IMR-90 (cell line): ENCODE results near the gene ARHGAP10. TPM values are rescaled to one million over a fixed set of nuclear protein-coding genes. Genes with fewer than 3 reads are reported as not detected.

ENCODE experiments used
- ATAC-seq: fragments of 200-7000 bp; cut with Tn5 transposase; 2 replicates; pipeline ENCODE4 v1.9.1; 2020; ENCODE audit warnings: low read depth, mild to moderate bottlenecking, moderate library complexity
- BruUV-seq: library from RNA; stranded (reverse); fragments of 400-500 nt; replicated peaks from 2 replicates; lab custom pipeline; 2021; lab: Mats Ljungman, UMichigan
- CTCF ChIA-PET: fragments of 300-600 bp; formaldehyde crosslinking; extraction: SDS; loops from one replicate; lab custom pipeline; 2021; ENCODE audit warnings: antibody characterized with exemption; lab: Yijun Ruan, JAX
- POLR2A ChIA-PET: fragments of 300-600 bp; sonication (Branson Sonifier 250); formaldehyde crosslinking; loops from one replicate; lab custom pipeline; 2022; ENCODE audit warnings: antibody characterized with exemption; ENCODE audit not compliant: unreplicated experiment; lab: Charles Lee
- DNase-seq: peaks from one replicate; pipeline ENCODE4 v3.0.0; 2013
- H2AFZ ChIP-seq: replicated peaks from 2 replicates; pipeline ENCODE3; 2013; ENCODE audit warnings: low read length, mild to moderate bottlenecking; ENCODE audit not compliant: poor library complexity
- H2AK5ac ChIP-seq: 2 replicates; pipeline ENCODE4 v1.6.1; 2013; ENCODE audit warnings: low read depth, low read length, inconsistent platforms
- H2AK9ac ChIP-seq: replicated peaks from 2 replicates; pipeline ENCODE3; 2013; ENCODE audit warnings: mild to moderate bottlenecking, low read depth, low read length, moderate library complexity; ENCODE audit not compliant: poor library complexity
- H2BK120ac ChIP-seq: 2 replicates; pipeline ENCODE4 v1.6.1; 2013; ENCODE audit warnings: low read depth, low read length, inconsistent platforms
- H2BK15ac ChIP-seq: 3 replicates; pipeline ENCODE4 v1.6.1; 2013; ENCODE audit warnings: low read depth, low read length, inconsistent platforms
- H2BK20ac ChIP-seq: 2 replicates; pipeline ENCODE4 v1.6.1; 2013; ENCODE audit warnings: low read depth, mild to moderate bottlenecking, inconsistent platforms, low read length, moderate library complexity
- H2BK5ac ChIP-seq: 2 replicates; pipeline ENCODE4 v1.6.1; 2013; ENCODE audit warnings: mild to moderate bottlenecking, low read depth, low read length, inconsistent platforms; ENCODE audit not compliant: poor library complexity, severe bottlenecking
- H3K14ac ChIP-seq: replicated peaks from 2 replicates; pipeline ENCODE4 v1.6.1; 2013; ENCODE audit warnings: low read depth, low read length, inconsistent platforms
- H3K18ac ChIP-seq: 2 replicates; pipeline ENCODE4 v1.6.1; 2013; ENCODE audit warnings: low read depth, low read length, control low read depth
- H3K23ac ChIP-seq: 2 replicates; pipeline ENCODE4 v1.6.1; 2013; ENCODE audit warnings: low read depth, low read length, inconsistent platforms
- H3K27ac ChIP-seq: 2 replicates; pipeline ENCODE4 v1.5.1; 2013; ENCODE audit warnings: mild to moderate bottlenecking, control low read depth, low read length; ENCODE audit not compliant: insufficient read depth
- H3K27me3 ChIP-seq: 2 replicates; pipeline ENCODE4 v1.6.1; 2013; ENCODE audit warnings: low read length; ENCODE audit not compliant: control insufficient read depth, insufficient read depth
- H3K36me3 ChIP-seq: 2 replicates; pipeline ENCODE4 v1.6.1; 2013; ENCODE audit warnings: low read length, mixed read lengths; ENCODE audit not compliant: control insufficient read depth, insufficient read depth
- H3K4ac ChIP-seq: 2 replicates; pipeline ENCODE4 v1.6.1; 2013; ENCODE audit warnings: low read depth, low read length, inconsistent platforms
- H3K4me1 ChIP-seq: 2 replicates; pipeline ENCODE4 v1.6.1; 2013; ENCODE audit warnings: low read length, mixed read lengths; ENCODE audit not compliant: control insufficient read depth, insufficient read depth
- H3K4me2 ChIP-seq: 2 replicates; pipeline ENCODE4 v1.6.1; 2013; ENCODE audit warnings: low read depth, mild to moderate bottlenecking, control low read depth, low read length, moderate library complexity
- H3K4me3 ChIP-seq: 2 replicates; pipeline ENCODE4 v1.5.1; 2013; ENCODE audit warnings: low read depth, mild to moderate bottlenecking, control low read depth, low read length, moderate library complexity; ENCODE audit not compliant: insufficient read depth
- H3K56ac ChIP-seq: 2 replicates; pipeline ENCODE4 v1.6.1; 2013; ENCODE audit warnings: low read length, inconsistent platforms; ENCODE audit not compliant: insufficient read depth; ENCODE audit errors: extremely low read depth
- H3K79me1 ChIP-seq, 2 experiments: 2 replicates each; pipeline ENCODE4 v1.6.1; 2013; ENCODE audit warnings: low read length in 2 of 2, inconsistent platforms in 1 of 2, low read depth in 1 of 2
- H3K9ac ChIP-seq: 2 replicates; pipeline ENCODE4 v1.6.1; 2013; ENCODE audit warnings: low read depth, low read length, control low read depth
- H3K9me1 ChIP-seq: 2 replicates; pipeline ENCODE4 v1.6.1; 2013; ENCODE audit warnings: low read length, inconsistent platforms; ENCODE audit not compliant: insufficient read depth
- H3K9me3 ChIP-seq: 2 replicates; pipeline ENCODE4 v1.6.1; 2013; ENCODE audit warnings: low read length; ENCODE audit not compliant: control insufficient read depth, insufficient read depth
- H4K20me1 ChIP-seq: 2 replicates; pipeline ENCODE4 v1.6.1; 2013; ENCODE audit warnings: low read length, inconsistent platforms; ENCODE audit not compliant: insufficient read depth
- H4K5ac ChIP-seq: 2 replicates; pipeline ENCODE4 v1.6.1; 2013; ENCODE audit warnings: mild to moderate bottlenecking, low read depth, low read length, control low read depth
- H4K8ac ChIP-seq, 2 experiments: 2 replicates each; pipeline ENCODE4 v1.6.1; 2013; ENCODE audit warnings: low read depth in 2 of 2, low read length in 2 of 2, control low read depth in 1 of 2, inconsistent platforms in 1 of 2
- H4K91ac ChIP-seq: 2 replicates; pipeline ENCODE4 v1.6.1; 2013; ENCODE audit warnings: low read depth, low read length, inconsistent platforms; ENCODE audit not compliant: insufficient read depth
- RFX5 ChIP-seq: IDR thresholded peaks from 2 replicates; pipeline ENCODE4 v1.8.0; 2012; ENCODE audit warnings: low read depth, mild to moderate bottlenecking, low read length, moderate library complexity
- WGBS, 2 experiments: methylation state at CpG; one replicate each; pipeline versions ENCODE4 v1.1.5 to v1.1.7; 2013; ENCODE audit warnings: missing lambda C conversion rate in 2 of 2; ENCODE audit not compliant: insufficient read length in 1 of 2; ENCODE audit errors: extremely low coverage in 2 of 2; 5-methylcytosine and 5-hydroxymethylcytosine counted together
- dilution Hi-C: fragments of 300-500 bp; cut with HindIII; formaldehyde crosslinking; loops from one replicate; pipeline ENCODE4 v1.14.3; 2018; ENCODE audit warnings: low sequenced_read_pairs; ENCODE audit not compliant: unreplicated experiment
- in situ Hi-C: fragments of 300-500 bp; cut with MboI; formaldehyde crosslinking; loops from 3 replicates; pipeline ENCODE4 v1.14.3; 2019; ENCODE audit warnings: low sequenced_read_pairs, inconsistent platforms, mixed read lengths
- intact Hi-C: fragments of 100-400 bp; cut with micrococcal nuclease; formaldehyde crosslinking; loops from 2 replicates; pipeline ENCODE4 v1.10.0; 2022
- polyA plus RNA-seq, 3 experiments: library from polyadenylated mRNA; depleted of rRNA; stranded (reverse); fragments of >200 nt; gene quantifications; 2 replicates each; pipeline ENCODE4 v1.2.3, GENCODE V29; 2012; ENCODE audit warnings: low replicate concordance in 1 of 3
- total RNA-seq: library from RNA; depleted of rRNA; stranded (reverse); fragments of >200 nt; gene quantifications from 2 replicates; pipeline ENCODE4 v1.2.3, GENCODE V29; 2012

The ARHGAP10 gene
- total and polyA plus RNA-seq, 2 of the 4 experiments (the other 2 are of a cell fraction), result 27.1 to 29.4 TPM

DNA sequence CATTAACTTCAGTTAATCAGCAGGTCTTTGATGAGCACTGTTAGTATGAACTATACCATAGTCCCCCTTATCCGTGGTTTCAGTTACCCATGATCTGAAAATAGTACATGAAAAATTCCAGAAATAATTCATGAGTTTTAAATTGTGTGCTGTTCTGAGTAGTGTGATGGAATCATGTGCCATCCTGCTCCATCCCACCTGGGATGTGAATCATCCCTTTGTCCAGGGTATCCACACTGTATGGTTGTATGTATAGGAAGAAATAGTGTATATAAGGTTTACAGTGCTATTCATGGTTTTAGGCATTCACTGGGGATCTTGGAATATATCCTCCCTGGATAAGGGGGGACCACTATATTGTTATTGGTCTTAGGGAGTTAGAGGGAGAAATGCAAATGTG lies 24.5 kb downstream of the ARHGAP10 start:
- H3K9ac ChIP-seq, result no peak overlapping the region
- peak overlapping the region; percentile 75 for H3K18ac ChIP-seq
- peaks cover 24% of the 10 kb centered on the region for H3K4me1 ChIP-seq
- H3K56ac ChIP-seq, result no peak overlapping the region; the same call in 1 of the 2 replicates
- TF ChIP-seq RFX5, result no peak
- peak overlapping the region; percentile 88 for H2BK5ac ChIP-seq
- H2AK9ac ChIP-seq, result no peak overlapping the region
- H3K79me1 ChIP-seq, result peaks cover 24 to 67% of the 10 kb centered on the region in 2 experiments
- DNase-seq, result no peak
- no peak overlapping the region for H3K4me3 ChIP-seq
- H3K27ac ChIP-seq, result peak overlapping the region; percentile 95; the same call in 1 of the 2 replicates
- no peak overlapping the region for H2AFZ ChIP-seq
- no peak overlapping the region for H3K4me2 ChIP-seq
- CTCF ChIA-PET, result interaction anchor here (0.7 to 2.4 kb wide), 2 partner anchors 110 to 1020 kb away, joined by 7 to 12 read pairs; no protein-coding TSS in a partner anchor
- H4K5ac ChIP-seq, result peak overlapping the region; percentile 91
- H4K91ac ChIP-seq, result peak overlapping the region; percentile 73
- no TSS peak for BruUV-seq
- dilution Hi-C loops, result no loop called here
- H3K14ac ChIP-seq, result peak overlapping the region; percentile 36
- H3K27me3 ChIP-seq, result no peaks in the 10 kb centered on the region
- POLR2A ChIA-PET, result no interaction called here
- in situ Hi-C loops, result no loop called here
- intact Hi-C loops, result no loop called here
- no CpG with 5 or more reads among the region's 1 CpG for WGBS, 2 experiments
- peaks cover 13% of the 10 kb centered on the region for H3K9me1 ChIP-seq
- peak overlapping the region; percentile 59; the same call in 1 of the 3 replicates for H2BK15ac ChIP-seq
- peak overlapping the region; percentile 36; the same call in 1 of the 2 replicates for H2BK20ac ChIP-seq
- H3K23ac ChIP-seq, result no peak overlapping the region
- H4K20me1 ChIP-seq, result peaks cover 19% of the 10 kb centered on the region
- no peak for ATAC-seq
- no peaks in the 10 kb centered on the region for H3K9me3 ChIP-seq
- H3K4ac ChIP-seq, result peak overlapping the region; percentile 62
- peak overlapping the region; percentile 71; the same call in 1 of the 2 replicates for H2AK5ac ChIP-seq
- H2BK120ac ChIP-seq, result peak overlapping the region; percentile 56
- peak overlapping the region in 1 of 2 experiments; percentile 53; a peak in 2 of 4 replicates for H4K8ac ChIP-seq
- H3K36me3 ChIP-seq, result no peaks in the 10 kb centered on the region
